Neural cell (in vitro differentiated cells): ENCODE measurements around the gene ASPM.

ENCODE experiments used
- EP300 ChIP-seq: fragments of 450-650 bp; conservative IDR thresholded peaks from 2 replicates; pipeline ENCODE4 v1.6.1; 2014; ENCODE audit warnings: antibody characterized with exemption, mild to moderate bottlenecking, moderate library complexity; ENCODE audit not compliant: poor library complexity, severe bottlenecking
- EZH2 ChIP-seq: fragments of 200-600, 300-800 bp; shearing (Covaris generic), sonication (generic); IDR thresholded peaks from 2 replicates; pipeline ENCODE4 v1.6.1; 2014; ENCODE audit warnings: antibody characterized with exemption, low read length, borderline replicate concordance, mild to moderate bottlenecking; ENCODE audit not compliant: insufficient read depth, poor library complexity, severe bottlenecking
- MXI1 ChIP-seq: fragments of 450-650 bp; conservative IDR thresholded peaks from 2 replicates; pipeline ENCODE4 v1.6.1; 2014; ENCODE audit warnings: antibody characterized with exemption, mild to moderate bottlenecking; ENCODE audit not compliant: poor library complexity, severe bottlenecking
- POLR2AphosphoS5 ChIP-seq: IDR thresholded peaks from 2 replicates; pipeline ENCODE4 v1.6.1; 2012
- RAD21 ChIP-seq: fragments of 450-650 bp; conservative IDR thresholded peaks from 2 replicates; pipeline ENCODE4 v1.6.1; 2014; ENCODE audit warnings: antibody characterized with exemption, mild to moderate bottlenecking, moderate library complexity
- SMC3 ChIP-seq: fragments of 450-650 bp; conservative IDR thresholded peaks from 2 replicates; pipeline ENCODE4 v1.6.1; 2014; ENCODE audit warnings: antibody characterized with exemption, mild to moderate bottlenecking, moderate library complexity; ENCODE audit not compliant: poor library complexity
- TAF1 ChIP-seq: IDR thresholded peaks from 2 replicates; pipeline ENCODE4 v1.6.1; 2012; ENCODE audit warnings: low read depth
- TF ChIP-seq, protein P1 (sequence below): fragments of 450-650 bp; IDR thresholded peaks from 2 replicates; pipeline ENCODE4 v1.5.1; 2014; ENCODE audit warnings: antibody characterized with exemption, mild to moderate bottlenecking, moderate library complexity; ENCODE audit not compliant: poor library complexity, severe bottlenecking
- TF ChIP-seq, protein P2 (sequence below): IDR thresholded peaks from 2 replicates; pipeline ENCODE4 v1.6.1; 2012; ENCODE audit warnings: borderline replicate concordance

DNA sequence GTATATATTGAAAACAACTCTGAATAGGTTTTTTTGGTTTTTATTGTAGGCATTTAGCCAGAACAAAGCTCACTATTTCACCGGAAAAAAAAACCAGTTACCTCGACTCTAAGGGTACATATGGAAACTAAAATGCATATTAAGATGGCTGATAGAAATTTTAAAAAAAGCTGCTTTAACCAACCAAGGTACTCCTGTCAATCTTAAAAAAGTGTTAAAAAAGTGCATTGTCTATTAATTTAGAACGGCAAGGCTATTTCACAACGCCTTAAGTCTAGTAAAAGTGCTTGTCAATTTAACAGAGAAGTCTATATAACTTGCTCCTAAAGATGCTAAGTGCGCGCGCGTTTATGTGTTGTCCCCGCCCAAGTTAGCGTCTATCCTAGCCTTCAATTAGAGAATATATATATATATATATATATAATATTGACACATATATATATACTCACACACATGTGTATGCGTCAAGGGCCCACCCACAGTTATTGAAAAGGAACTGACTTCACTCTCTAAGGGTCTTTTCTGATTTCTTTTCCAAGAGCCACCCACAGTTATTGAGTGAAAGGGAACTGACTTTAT is 934 bp downstream of the ASPM start:
- TF ChIP-seq, protein P1, sequence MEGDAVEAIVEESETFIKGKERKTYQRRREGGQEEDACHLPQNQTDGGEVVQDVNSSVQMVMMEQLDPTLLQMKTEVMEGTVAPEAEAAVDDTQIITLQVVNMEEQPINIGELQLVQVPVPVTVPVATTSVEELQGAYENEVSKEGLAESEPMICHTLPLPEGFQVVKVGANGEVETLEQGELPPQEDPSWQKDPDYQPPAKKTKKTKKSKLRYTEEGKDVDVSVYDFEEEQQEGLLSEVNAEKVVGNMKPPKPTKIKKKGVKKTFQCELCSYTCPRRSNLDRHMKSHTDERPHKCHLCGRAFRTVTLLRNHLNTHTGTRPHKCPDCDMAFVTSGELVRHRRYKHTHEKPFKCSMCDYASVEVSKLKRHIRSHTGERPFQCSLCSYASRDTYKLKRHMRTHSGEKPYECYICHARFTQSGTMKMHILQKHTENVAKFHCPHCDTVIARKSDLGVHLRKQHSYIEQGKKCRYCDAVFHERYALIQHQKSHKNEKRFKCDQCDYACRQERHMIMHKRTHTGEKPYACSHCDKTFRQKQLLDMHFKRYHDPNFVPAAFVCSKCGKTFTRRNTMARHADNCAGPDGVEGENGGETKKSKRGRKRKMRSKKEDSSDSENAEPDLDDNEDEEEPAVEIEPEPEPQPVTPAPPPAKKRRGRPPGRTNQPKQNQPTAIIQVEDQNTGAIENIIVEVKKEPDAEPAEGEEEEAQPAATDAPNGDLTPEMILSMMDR = no peak
- no peak for TF ChIP-seq EP300
- no peak for TF ChIP-seq POLR2AphosphoS5
- no peak for TF ChIP-seq RAD21
- TF ChIP-seq, protein P2, sequence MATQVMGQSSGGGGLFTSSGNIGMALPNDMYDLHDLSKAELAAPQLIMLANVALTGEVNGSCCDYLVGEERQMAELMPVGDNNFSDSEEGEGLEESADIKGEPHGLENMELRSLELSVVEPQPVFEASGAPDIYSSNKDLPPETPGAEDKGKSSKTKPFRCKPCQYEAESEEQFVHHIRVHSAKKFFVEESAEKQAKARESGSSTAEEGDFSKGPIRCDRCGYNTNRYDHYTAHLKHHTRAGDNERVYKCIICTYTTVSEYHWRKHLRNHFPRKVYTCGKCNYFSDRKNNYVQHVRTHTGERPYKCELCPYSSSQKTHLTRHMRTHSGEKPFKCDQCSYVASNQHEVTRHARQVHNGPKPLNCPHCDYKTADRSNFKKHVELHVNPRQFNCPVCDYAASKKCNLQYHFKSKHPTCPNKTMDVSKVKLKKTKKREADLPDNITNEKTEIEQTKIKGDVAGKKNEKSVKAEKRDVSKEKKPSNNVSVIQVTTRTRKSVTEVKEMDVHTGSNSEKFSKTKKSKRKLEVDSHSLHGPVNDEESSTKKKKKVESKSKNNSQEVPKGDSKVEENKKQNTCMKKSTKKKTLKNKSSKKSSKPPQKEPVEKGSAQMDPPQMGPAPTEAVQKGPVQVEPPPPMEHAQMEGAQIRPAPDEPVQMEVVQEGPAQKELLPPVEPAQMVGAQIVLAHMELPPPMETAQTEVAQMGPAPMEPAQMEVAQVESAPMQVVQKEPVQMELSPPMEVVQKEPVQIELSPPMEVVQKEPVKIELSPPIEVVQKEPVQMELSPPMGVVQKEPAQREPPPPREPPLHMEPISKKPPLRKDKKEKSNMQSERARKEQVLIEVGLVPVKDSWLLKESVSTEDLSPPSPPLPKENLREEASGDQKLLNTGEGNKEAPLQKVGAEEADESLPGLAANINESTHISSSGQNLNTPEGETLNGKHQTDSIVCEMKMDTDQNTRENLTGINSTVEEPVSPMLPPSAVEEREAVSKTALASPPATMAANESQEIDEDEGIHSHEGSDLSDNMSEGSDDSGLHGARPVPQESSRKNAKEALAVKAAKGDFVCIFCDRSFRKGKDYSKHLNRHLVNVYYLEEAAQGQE = no peak
- TF ChIP-seq TAF1 = no peak
- no peak for TF ChIP-seq EZH2
- TF ChIP-seq MXI1 = no peak
- no peak for TF ChIP-seq SMC3
